H1 (cell line): ENCODE measurements around the gene SPC25.

Experiments
- CHD1 ChIP-seq: IDR thresholded peaks from 2 replicates; pipeline ENCODE4 v1.6.1; 2012; ENCODE audit warnings: low read depth, low read length, improper control_type of control experiment
- CTCF ChIP-seq, 3 experiments: IDR thresholded peaks; 1 replicate in 2 of 3; 2 replicates in 1 of 3; pipeline versions ENCODE4 v1.5.1 to v1.6.1; 2011; ENCODE audit warnings: low read length in 3 of 3, mild to moderate bottlenecking in 3 of 3, inconsistent platforms in 2 of 3, low read depth in 1 of 3, moderate library complexity in 1 of 3; ENCODE audit not compliant: insufficient read depth in 1 of 3; ENCODE audit errors: control extremely low read depth in 1 of 3
- EGR1 ChIP-seq: IDR thresholded peaks from 2 replicates; pipeline ENCODE4 v1.6.1; 2011; ENCODE audit warnings: low read depth, low read length, borderline replicate concordance
- GABPA ChIP-seq: IDR thresholded peaks from 2 replicates; pipeline ENCODE4 v1.6.1; 2011; ENCODE audit warnings: mild to moderate bottlenecking, low read length, moderate library complexity, borderline replicate concordance; ENCODE audit not compliant: insufficient read depth
- JUN ChIP-seq: IDR thresholded peaks from 2 replicates; pipeline ENCODE4 v1.6.1; 2011; ENCODE audit warnings: low read depth, mild to moderate bottlenecking, improper control_type of control experiment, low read length
- RAD21 ChIP-seq, 2 experiments: IDR thresholded peaks in 1 of 2; conservative IDR thresholded peaks in 1 of 2; 2 replicates each; pipeline ENCODE4 v1.6.1; 2011; ENCODE audit warnings: low read depth in 2 of 2, low read length in 2 of 2, improper control_type of control experiment in 1 of 2, inconsistent platforms in 1 of 2, mild to moderate bottlenecking in 1 of 2, moderate library complexity in 1 of 2
- RFX5 ChIP-seq: IDR thresholded peaks from 2 replicates; pipeline ENCODE4 v1.6.1; 2011; ENCODE audit warnings: low read depth, low read length, improper control_type of control experiment, borderline replicate concordance
- TBP ChIP-seq: IDR thresholded peaks from 2 replicates; pipeline ENCODE4 v1.6.1; 2011; ENCODE audit warnings: low read depth, low read length, improper control_type of control experiment
- TCF12 ChIP-seq: IDR thresholded peaks from 2 replicates; pipeline ENCODE4 v1.6.1; 2011; ENCODE audit warnings: low read depth, mild to moderate bottlenecking, low read length

DNA sequence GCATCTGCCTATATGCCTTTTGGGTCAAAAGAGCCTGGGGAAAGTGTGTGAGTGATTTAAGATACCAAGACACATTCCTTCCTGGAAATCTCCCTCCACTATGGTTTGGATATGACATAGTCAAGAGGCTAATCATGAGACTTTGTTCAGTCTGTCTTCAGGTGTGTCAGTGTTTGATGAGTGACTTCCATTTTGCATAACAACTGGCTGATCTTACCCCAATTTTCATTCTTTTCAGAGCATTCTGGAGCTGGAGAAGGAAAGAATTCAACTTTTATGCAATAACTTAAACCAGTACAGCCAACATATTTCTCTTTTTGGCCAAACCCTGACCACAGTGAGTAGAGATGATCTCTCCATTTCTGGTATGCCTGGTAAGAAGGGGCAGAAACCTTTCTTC, 39.4 kb downstream of the SPC25 start:
- TF ChIP-seq CHD1 (no peak), CTCF (IDR thresholded peaks at IDR 0.05; ENCODE audit: control extremely low read depth in 1 of 3, insufficient read depth in 1 of 3, low read depth in 1 of 3, low read length in 3 of 3) (no peak), GABPA (no peak), EGR1 (no peak), TCF12 (no peak), JUN (no peak), RAD21 (IDR thresholded peaks at IDR 0.05 in 1 of 2, conservative IDR thresholded peaks at IDR 0.05 in 1 of 2; ENCODE audit: low read depth in 2 of 2, low read length in 2 of 2) (no peak), TBP (no peak), RFX5 (no peak)
